Activated effector memory CD4-positive, alpha-beta T cell treated with Interleukin-2 at 50 U/mL for 16 hours (primary cell): ENCODE results near the gene TANC2.

Experiments
- DNase-seq: peaks from one replicate; pipeline ENCODE4 v3.0.0-alpha.2; 2020

TANC2 gene

DNA sequence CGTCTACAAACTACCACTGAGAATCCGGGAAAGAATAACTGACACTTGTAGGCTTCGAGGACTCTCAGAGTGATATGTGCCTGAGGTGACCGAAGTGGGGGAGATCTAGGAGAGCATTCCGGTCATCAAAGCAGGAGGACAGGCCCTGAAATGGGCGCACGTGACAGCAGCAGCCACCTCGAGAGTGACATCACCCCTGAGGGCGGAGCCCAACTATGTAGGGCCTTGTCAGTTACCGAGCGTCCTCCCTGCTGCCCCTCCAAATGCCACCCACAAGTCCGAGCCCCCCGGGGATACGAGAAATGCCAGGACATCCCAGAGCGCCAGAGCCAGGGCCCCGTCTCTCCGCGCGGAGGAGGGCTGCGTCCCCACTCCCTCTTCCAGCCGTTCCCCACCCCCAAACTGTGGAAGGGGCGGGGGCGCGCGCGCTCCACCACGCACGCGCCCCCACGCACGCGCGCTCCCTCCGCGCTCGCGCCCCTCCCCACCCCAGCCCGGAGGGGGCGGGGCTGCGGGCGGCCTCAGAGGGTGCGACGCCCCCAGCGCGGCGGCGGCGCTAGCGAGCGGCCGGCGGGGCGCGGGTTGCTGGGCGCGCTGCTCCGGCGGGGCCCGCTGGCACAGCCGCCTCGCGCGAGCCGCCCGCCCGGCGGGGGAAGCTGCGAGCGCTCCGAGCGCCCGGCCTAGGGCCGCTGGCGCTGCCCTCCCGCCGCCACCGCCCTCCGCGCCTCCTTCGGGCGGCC is at the start of gene TANC2:
Gene TANC2 (plus strand): TSS at position 550 of the 740 bp plus-strand sequence. CDS start 43,325 bp downstream, outside the sequence.
- peak; percentile 76 for DNase-seq

- DNase-seq = no peak
Observed at GRCh38 chr17:62916684-62917571, 49.1 kb upstream of the TANC2 start.

DNA sequence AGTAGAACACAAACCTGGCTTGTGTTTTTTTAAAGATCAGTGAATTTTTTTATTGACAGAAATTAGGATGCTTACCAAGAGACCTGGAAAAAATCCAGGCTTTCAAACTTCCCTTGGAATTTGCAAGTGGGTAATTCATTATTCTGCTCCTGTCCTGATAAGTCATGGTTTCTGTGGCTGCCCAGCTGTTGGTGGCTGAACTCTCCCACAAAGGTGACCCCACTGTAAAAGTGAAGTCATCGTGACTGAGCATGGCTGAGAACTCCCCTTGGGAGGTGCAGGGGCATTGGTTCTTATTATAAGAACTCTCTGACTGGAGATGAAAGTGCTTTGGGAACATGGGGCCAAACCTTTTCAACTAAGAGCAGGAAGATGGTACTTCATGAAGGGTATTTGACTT is 46.6 kb upstream of the TANC2 start:
- no peak for DNase-seq

DNA sequence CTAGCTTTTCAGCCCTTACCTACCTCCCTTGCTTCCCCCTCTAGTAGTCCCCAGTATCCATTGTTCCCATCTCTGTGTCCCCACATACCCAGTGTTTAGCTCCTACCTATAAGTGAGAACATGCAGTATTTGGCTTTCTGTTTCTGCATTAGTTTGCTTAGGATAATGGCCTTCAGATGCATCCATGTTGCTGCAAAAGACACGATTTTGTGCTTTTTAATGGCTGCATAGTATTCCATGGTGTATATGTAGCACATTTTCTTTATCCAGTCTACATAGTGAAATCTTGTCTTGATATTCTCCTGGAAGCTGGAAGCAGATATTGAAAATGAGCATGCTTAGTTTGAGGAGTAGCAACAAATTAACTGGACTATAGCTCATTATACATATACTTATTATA is 45.7 kb upstream of the TANC2 start:
- DNase-seq = no peak

GRCh38 chr17:62921817-62922216 is 44.2 kb upstream of the TANC2 start:
- no peak for DNase-seq

DNA sequence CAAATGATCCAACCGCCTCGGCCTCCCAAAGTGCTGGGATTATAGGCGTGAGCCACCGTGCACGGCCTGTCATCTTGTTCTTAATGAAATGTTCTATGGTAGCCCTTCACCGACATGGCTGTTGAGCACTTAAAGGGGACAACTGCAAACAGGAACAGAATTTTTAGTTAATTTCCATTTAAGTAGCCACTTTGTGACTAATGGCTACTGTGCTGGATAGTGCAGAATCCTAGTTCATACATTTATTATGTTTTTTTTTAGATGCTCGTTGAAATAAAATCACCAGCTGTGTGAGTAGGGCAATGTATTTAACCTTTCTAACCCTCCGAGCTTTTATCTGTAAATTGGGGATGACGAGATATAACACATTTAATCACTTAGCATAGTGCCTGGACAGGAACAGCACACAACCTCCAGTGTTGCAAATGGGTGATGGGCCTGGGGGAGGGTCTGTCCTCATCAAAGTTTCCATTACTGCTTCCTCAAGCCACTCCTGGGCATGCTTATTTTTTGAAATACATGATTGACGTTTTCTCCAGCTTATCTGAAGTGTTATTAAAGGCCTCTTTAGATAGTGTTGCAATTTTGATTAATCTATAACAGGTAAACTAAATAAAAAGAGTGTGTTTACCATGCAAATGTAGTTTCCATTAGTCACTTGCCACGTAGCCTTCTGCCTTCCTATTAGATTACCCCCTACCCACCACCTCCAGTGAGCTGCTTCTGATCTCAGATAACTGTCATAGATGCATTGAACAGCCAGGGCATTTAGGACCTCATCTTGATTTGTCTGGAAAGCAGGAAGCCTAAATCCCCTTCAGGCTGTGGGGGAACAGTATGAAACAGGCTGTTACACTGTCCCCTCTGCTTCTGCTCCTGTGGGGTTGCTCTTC is 42.5 kb upstream of the TANC2 start:
- no peak for DNase-seq

- no peak for DNase-seq
Observed at GRCh38 chr17:62925267-62925836, 40.7 kb upstream of the TANC2 start.

DNA sequence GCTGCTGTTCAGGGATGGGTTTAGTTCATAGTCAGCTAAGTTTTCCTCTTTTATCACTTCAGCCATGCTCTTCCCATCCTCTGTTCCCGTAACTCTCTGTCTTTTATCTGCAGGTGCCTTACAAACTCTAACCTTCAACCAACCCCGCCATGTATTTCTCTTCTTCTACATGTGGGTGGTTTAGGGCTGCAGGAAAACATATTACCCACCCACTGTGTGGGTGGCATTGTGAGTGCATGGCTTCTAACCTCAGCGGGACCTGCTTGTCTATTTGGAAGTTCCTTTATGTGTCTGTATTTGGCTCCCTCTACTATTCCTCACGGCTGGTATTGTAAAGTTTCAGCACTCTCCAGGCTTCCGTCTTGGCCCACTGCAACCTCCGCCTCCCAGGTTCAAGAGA is 39.0 kb upstream of the TANC2 start:
- no peak for DNase-seq

GRCh38 chr17:62929320-62929719 is 36.7 kb upstream of the TANC2 start:
- DNase-seq = no peak

DNA sequence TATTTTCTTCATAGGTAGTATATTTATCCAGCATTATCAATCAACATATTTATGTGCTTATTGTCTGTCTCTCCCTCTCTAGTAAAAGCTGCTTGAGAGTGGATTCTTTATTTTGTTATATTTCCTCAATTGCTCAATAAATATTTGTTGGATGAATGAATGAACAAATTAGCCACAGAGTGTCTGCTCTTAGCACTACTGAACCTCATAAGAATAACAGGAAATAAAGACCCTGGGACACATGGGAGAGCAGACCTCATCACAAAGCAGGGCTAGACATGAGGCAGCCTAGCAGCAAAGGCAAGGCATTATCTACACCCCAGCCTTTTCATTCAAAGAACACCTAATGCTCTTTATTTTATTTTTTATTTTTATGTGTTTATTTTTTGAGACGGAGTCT is 34.9 kb upstream of the TANC2 start:
- DNase-seq = no peak

GRCh38 chr17:62933501-62934385 is 32.3 kb upstream of the TANC2 start:
- DNase-seq = no peak

DNA sequence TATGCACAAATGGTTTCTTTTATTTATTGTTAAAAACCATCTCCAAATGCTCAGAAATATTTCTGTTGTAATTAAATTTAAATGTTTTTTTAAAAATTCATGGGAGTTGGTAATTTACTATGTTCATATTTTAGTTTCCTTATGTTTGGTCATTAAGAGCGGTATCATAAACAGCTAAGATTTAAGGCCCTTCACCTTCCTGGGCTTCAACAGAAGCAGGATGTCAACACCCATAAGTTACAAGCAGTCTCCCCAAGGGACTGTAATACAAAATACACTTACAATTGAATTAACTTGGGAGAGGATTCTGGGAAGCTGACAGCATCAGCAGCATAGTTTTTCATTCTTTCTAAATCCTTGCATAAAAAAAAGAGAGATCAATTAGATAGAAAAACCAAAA is 30.9 kb upstream of the TANC2 start:
- DNase-seq = no peak

DNA sequence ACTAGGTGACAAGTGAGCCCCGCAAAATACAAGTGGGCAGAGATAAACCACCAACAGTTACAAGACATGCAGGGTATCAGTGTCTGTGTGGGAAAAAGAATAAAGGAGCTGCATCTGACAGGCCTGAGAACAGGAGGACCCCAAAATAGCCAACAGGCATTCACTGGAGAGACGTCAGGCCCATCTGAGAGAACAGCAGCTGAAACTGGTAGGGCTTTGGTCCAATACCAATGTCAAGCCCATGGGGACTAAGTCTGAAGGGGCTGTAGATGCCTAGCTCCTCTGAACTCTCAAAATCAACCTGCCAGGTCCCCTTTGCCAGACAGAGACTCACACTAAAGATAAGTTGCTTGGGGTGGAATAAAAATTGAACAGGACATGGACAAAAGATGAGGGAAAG is 30.5 kb upstream of the TANC2 start:
- no peak for DNase-seq

GRCh38 chr17:62937606-62938005 is 28.4 kb upstream of the TANC2 start:
- no peak for DNase-seq

- no peak for DNase-seq
Observed at GRCh38 chr17:62941358-62941991, 24.6 kb upstream of the TANC2 start.

- no peak for DNase-seq
Observed at GRCh38 chr17:62948370-62948769, 17.7 kb upstream of the TANC2 start.

- DNase-seq = no peak
Observed at GRCh38 chr17:62949036-62949435, 17.0 kb upstream of the TANC2 start.

- no peak for DNase-seq
Observed at GRCh38 chr17:62950067-62950466, 16.0 kb upstream of the TANC2 start.

DNA sequence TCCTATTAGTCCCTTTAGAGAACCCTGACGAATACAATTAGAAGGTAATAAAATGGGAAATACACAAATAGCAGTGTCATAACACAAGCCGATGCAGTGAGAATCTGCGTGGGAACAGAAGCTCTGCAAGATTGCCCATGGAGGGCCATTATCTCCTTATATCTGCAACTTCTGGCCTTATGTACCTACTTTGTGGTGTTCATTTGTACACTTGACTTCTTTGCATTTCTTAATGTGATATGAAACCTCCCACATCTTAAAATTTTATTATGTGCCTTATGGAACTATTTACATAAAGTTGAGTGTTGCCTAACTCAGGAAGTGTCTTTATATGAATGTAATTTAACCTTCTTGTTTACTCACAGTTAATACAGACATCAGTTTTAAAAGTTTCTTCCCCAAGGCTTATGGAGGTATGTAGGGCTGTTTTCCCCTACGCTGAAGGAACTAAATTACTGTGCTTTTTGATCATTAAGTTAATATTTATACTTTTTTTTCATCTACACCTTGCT is 10.1 kb upstream of the TANC2 start:
- DNase-seq = no peak

- DNase-seq = no peak
Observed at GRCh38 chr17:62963296-62963695, 2.7 kb upstream of the TANC2 start.

- no peak for DNase-seq
Observed at GRCh38 chr17:62964506-62964905, 1.5 kb upstream of the TANC2 start.
